CD4-positive, alpha-beta memory T cell (primary cell): ENCODE data around the gene MARCKS. TPM values are rescaled to one million over a fixed set of nuclear protein-coding genes. Genes with fewer than 3 reads are reported as not detected.
"Not testable (repeated sequence)": the region's sequence is repeated elsewhere in the genome, so short reads cannot be mapped to it uniquely, and the experiment has no call there.

Source experiments
- CTCF ChIA-PET: fragments of 350-600 bp; sonication (Branson Sonifier 250); formaldehyde crosslinking; loops from one replicate; lab custom pipeline; 2021; ENCODE audit warnings: inconsistent platforms; ENCODE audit not compliant: partially characterized antibody; lab: Charles Lee
- POLR2A ChIA-PET: fragments of 350-600 bp; sonication (Branson Sonifier 250); formaldehyde crosslinking; loops from one replicate; lab custom pipeline; 2021; ENCODE audit not compliant: partially characterized antibody; lab: Charles Lee
- DNase-seq, 5 donors: peaks; one replicate each; pipeline versions ENCODE4 v3.0.0 to v3.0.0-alpha.2; 2020 to 2022; ENCODE audit warnings: mixed read lengths in 1 of 5
- H3K27ac ChIP-seq: one replicate; pipeline ENCODE4 v1.7.0; 2013; ENCODE audit warnings: low read depth, low read length
- H3K27me3 ChIP-seq: 2 replicates; pipeline ENCODE4 v1.7.0; 2013; ENCODE audit warnings: mild to moderate bottlenecking, low read length, moderate library complexity; ENCODE audit not compliant: insufficient read depth
- H3K36me3 ChIP-seq: 2 replicates; pipeline ENCODE4 v1.7.0; 2013; ENCODE audit warnings: mild to moderate bottlenecking, low read length, moderate library complexity; ENCODE audit not compliant: insufficient read depth
- H3K4me1 ChIP-seq: 2 replicates; pipeline ENCODE4 v1.7.0; 2013; ENCODE audit warnings: mild to moderate bottlenecking, low read length, moderate library complexity; ENCODE audit not compliant: insufficient read depth
- H3K4me3 ChIP-seq, 2 donors: one replicate each; pipeline ENCODE4 v1.7.0; 2013; ENCODE audit warnings: low read length in 2 of 2, mild to moderate bottlenecking in 1 of 2
- H3K9me3 ChIP-seq, 2 donors: one replicate each; pipeline ENCODE4 v1.7.0; 2013; ENCODE audit warnings: low read length in 2 of 2, control low read depth in 1 of 2; ENCODE audit not compliant: control insufficient read depth in 1 of 2
- H3K27ac Mint-ChIP-seq, 7 donors: one replicate each; pipeline ENCODE4 v1.8.0; 2020 to 2021; ENCODE audit warnings: mixed read lengths in 7 of 7, mild to moderate bottlenecking in 6 of 7, inconsistent platforms in 3 of 7, moderate library complexity in 3 of 7
- H3K27me3 Mint-ChIP-seq, 2 donors: one replicate each; pipeline ENCODE4 v1.8.0; 2020 to 2021; ENCODE audit warnings: mixed read lengths in 2 of 2
- H3K36me3 Mint-ChIP-seq, 2 donors: one replicate each; pipeline ENCODE4 v1.8.0; 2020 to 2021; ENCODE audit warnings: mixed read lengths in 2 of 2, inconsistent platforms in 1 of 2, mild to moderate bottlenecking in 1 of 2
- H3K4me1 Mint-ChIP-seq, 4 donors: one replicate each; pipeline ENCODE4 v1.8.0; 2020 to 2021; ENCODE audit warnings: mixed read lengths in 4 of 4, mild to moderate bottlenecking in 1 of 4
- H3K4me3 Mint-ChIP-seq, 8 donors: one replicate each; pipeline ENCODE4 v1.8.0; 2020 to 2021; ENCODE audit warnings: mixed read lengths in 8 of 8, mild to moderate bottlenecking in 7 of 8, moderate library complexity in 6 of 8, inconsistent platforms in 3 of 8
- H3K9me3 Mint-ChIP-seq, 8 donors: one replicate each; pipeline ENCODE4 v1.8.0; 2020 to 2021; ENCODE audit warnings: mixed read lengths in 8 of 8, mild to moderate bottlenecking in 5 of 8, inconsistent platforms in 3 of 8, moderate library complexity in 1 of 8
- intact Hi-C: fragments of 100-400 bp; cut with micrococcal nuclease; formaldehyde crosslinking; loops from one replicate; pipeline ENCODE4 v1.15.1; 2023
- polyA plus RNA-seq, 2 donors: library from polyadenylated mRNA; unstranded; fragments of 300-500 nt; fragmentation: Illumina TruSeq; gene quantifications; one replicate each; pipeline ENCODE4 v1.2.3, GENCODE V29; 2021
- total RNA-seq, 2 experiments: library from RNA; stranded (reverse); gene quantifications; one replicate each; pipeline ENCODE4 v1.2.3, GENCODE V29; 2021

MARCKS gene
- total and polyA plus RNA-seq, 4 experiments from 2014 or later, result 0.18 to 2.7 (median 2.2) TPM; not detected in 1

DNA sequence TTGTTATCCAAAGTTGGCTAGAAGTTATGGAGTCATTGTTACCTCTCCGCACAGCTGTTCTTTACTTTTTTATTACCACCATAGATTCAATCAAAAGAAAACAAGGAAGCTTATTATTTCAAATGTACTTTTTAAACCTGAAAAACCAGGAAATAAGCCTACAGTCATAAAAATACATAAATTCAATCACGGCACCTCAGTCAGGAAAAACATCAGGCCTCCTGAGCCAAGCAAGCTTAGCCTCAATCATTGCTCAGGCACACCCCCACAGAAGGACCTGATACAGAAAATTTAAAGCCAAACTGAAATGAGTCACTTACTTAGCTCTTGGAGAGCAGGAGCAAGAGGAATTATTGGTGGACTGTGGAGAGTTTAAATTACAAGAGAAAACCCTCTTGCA, 44.3 kb downstream of the MARCKS start:
- peaks cover 5 to 14% of the 10 kb centered on the region in 2 donors for H3K27me3 Mint-ChIP-seq
- no peaks in the 10 kb centered on the region for H3K36me3 Mint-ChIP-seq
- Histone ChIP-seq H3K9me3 (no peaks in the 10 kb centered on the region), H3K27ac (no peak overlapping the region), H3K27me3 (no peaks in the 10 kb centered on the region), H3K36me3 (no peaks in the 10 kb centered on the region), H3K4me1 (no peaks in the 10 kb centered on the region), H3K4me3 (no peak overlapping the region)
- intact Hi-C loops, result no loop called here
- ChIA-PET POLR2A (no interaction called here), CTCF (interaction anchor here (1.4 to 6.5 kb wide), 2 partner anchors 6 to 13 kb away, joined by 3 to 57 read pairs; no protein-coding TSS in a partner anchor)
- H3K9me3 Mint-ChIP-seq, result no peaks in the 10 kb centered on the region
- no peak for DNase-seq
- H3K27ac Mint-ChIP-seq, result no peak overlapping the region
- H3K4me1 Mint-ChIP-seq, result no peaks in the 10 kb centered on the region
- H3K4me3 Mint-ChIP-seq, result no peak overlapping the region

DNA sequence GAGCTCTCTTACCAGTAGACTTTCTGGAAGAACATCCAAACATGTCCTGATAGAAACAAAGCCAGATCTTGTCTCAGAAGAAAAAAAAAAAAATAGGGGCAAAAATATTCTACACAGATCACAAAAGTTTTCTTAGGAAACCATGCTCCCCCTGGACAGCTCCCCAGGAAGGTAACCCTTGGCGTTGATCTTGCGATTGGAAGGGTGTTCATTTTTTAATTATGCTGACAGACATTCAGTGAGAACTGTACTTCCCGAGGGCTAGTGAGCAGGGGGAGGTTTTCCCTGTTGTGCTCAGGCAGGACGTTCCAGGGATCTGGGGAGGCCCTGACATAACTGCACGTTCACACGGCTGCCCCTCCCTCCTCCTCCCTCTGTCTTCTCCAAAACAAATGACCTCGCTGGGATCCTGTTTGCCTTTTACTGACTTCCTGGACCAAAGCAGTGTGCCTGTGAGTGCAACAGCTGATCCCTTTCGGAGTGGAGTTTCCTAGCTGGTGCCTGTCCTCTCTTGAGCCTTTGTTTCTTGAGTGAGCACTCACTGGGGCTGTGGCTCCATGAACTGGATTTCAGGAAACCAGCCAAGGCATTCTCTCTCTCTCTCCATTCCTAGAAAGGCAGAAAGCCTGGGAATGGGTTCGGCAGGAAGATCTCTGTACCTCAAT, 46.7 kb downstream of the MARCKS start:
- H3K4me3 Mint-ChIP-seq, result no peak overlapping the region
- no peaks in the 10 kb centered on the region for H3K9me3 Mint-ChIP-seq
- ChIA-PET CTCF (no interaction called here), POLR2A (no interaction called here)
- Histone ChIP-seq H3K27me3 (no peaks in the 10 kb centered on the region), H3K27ac (no peak overlapping the region), H3K36me3 (no peaks in the 10 kb centered on the region), H3K9me3 (no peaks in the 10 kb centered on the region), H3K4me1 (no peaks in the 10 kb centered on the region), H3K4me3 (no peak overlapping the region)
- H3K27me3 Mint-ChIP-seq, result peaks cover 6 to 9% of the 10 kb centered on the region in 2 donors
- intact Hi-C loops, result no loop called here
- no peak for DNase-seq
- peaks cover 0 to 2% (median under 1%) of the 10 kb centered on the region in 4 donors for H3K4me1 Mint-ChIP-seq
- H3K27ac Mint-ChIP-seq, result no peak overlapping the region
- H3K36me3 Mint-ChIP-seq, result no peaks in the 10 kb centered on the region

- Histone ChIP-seq H3K36me3 (no peaks in the 10 kb centered on the region), H3K4me3 (no peak overlapping the region), H3K9me3 (no peaks in the 10 kb centered on the region), H3K4me1 (no peaks in the 10 kb centered on the region), H3K27ac (no peak overlapping the region), H3K27me3 (no peaks in the 10 kb centered on the region)
- ChIA-PET POLR2A (no interaction called here), CTCF (interaction anchor here (0.8 to 6.7 kb wide), 9 partner anchors 9 to 1728 kb away, joined by 3 to 71 read pairs (median 4); no protein-coding TSS in a partner anchor)
- intact Hi-C loops, result no loop called here
- Mint-ChIP-seq H3K27ac (no peak overlapping the region), H3K27me3 (peaks cover 5 to 6% of the 10 kb centered on the region in 2 donors), H3K4me1 (peaks cover 0 to 4% (median 3%) of the 10 kb centered on the region in 4 donors), H3K36me3 (no peaks in the 10 kb centered on the region), H3K4me3 (no peak overlapping the region), H3K9me3 (no peaks in the 10 kb centered on the region)
- no peak for DNase-seq
Observed at GRCh38 chr6:113907102-113907815, 50.1 kb downstream of the MARCKS start.

DNA sequence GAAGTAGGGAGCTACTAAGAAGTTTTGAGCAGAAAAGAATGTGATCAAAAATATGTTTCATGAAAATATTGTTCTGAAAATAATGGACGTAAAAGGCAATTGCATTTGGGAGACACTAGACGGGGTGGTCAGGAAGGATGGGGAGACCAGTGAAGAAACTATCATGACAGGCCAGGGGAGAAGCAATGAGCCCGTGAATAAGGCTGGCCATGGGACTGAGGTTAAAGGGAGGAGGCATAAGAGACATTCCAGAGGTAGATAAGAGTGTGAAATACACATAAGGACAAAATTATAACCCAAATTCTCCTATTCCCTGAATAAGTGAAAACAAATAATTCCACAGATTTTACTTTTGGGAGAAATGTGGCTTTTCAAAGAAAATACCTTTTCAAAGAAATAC, 51.7 kb downstream of the MARCKS start:
- ChIA-PET CTCF (interaction anchor here (1.1 to 6.7 kb wide), 14 partner anchors 9 to 1729 kb away, joined by 3 to 71 read pairs (median 5); no protein-coding TSS in a partner anchor), POLR2A (no interaction called here)
- H3K4me1 Mint-ChIP-seq, result peaks cover 0 to 4% (median 3%) of the 10 kb centered on the region in 4 donors
- H3K27me3 ChIP-seq, result no peaks in the 10 kb centered on the region
- no peaks in the 10 kb centered on the region for H3K36me3 Mint-ChIP-seq
- H3K9me3 ChIP-seq, result no peaks in the 10 kb centered on the region
- peaks cover 5 to 6% of the 10 kb centered on the region in 2 donors for H3K27me3 Mint-ChIP-seq
- no peak for DNase-seq
- H3K9me3 Mint-ChIP-seq, result no peaks in the 10 kb centered on the region
- intact Hi-C loops, result loop anchor here (1.0 kb wide), 1 partner anchor 1728 kb away; no protein-coding TSS in a partner anchor
- peak overlapping the region in 1 of 8 donors; percentile 62 for H3K4me3 Mint-ChIP-seq
- H3K27ac Mint-ChIP-seq, result no peak overlapping the region
- no peak overlapping the region for H3K27ac ChIP-seq
- H3K4me3 ChIP-seq, result no peak overlapping the region
- H3K4me1 ChIP-seq, result no peaks in the 10 kb centered on the region
- H3K36me3 ChIP-seq, result no peaks in the 10 kb centered on the region

GRCh38 chr6:113909224-113909856, 52.2 kb downstream of the MARCKS start:
- Mint-ChIP-seq H3K4me1 (peaks cover 0 to 4% (median 3%) of the 10 kb centered on the region in 4 donors), H3K4me3 (peak overlapping the region in 1 of 8 donors; percentile 45), H3K27me3 (peaks cover 5 to 6% of the 10 kb centered on the region in 2 donors), H3K27ac (no peak overlapping the region), H3K36me3 (no peaks in the 10 kb centered on the region), H3K9me3 (peaks cover 0 to 2% (median 0%) of the 10 kb centered on the region in 8 donors)
- H3K4me3 ChIP-seq, result no peak overlapping the region
- intact Hi-C loops, result loop anchor here (1.0 kb wide), 1 partner anchor 1729 kb away; no protein-coding TSS in a partner anchor
- ChIA-PET CTCF (interaction anchor here (1.0 to 6.7 kb wide), 15 partner anchors 8 to 1730 kb away, joined by 3 to 71 read pairs (median 5); no protein-coding TSS in a partner anchor), POLR2A (no interaction called here)
- DNase-seq, result peak in 4 of 5 donors; percentile 23 to 38 (median 31)
- no peaks in the 10 kb centered on the region for H3K36me3 ChIP-seq
- no peaks in the 10 kb centered on the region for H3K27me3 ChIP-seq
- no peaks in the 10 kb centered on the region for H3K9me3 ChIP-seq
- no peak overlapping the region for H3K27ac ChIP-seq
- no peaks in the 10 kb centered on the region for H3K4me1 ChIP-seq

GRCh38 chr6:113910285-113910684, 53.1 kb downstream of the MARCKS start:
- POLR2A ChIA-PET, result not testable (repeated sequence)

More at GRCh38 chr6:113910285-113910684, 53.1 kb downstream of the MARCKS start:
- H3K36me3 Mint-ChIP-seq, H3K9me3 ChIP-seq, H3K4me1 Mint-ChIP-seq, H3K4me3 Mint-ChIP-seq, H3K27ac ChIP-seq, H3K4me1 ChIP-seq, H3K36me3 ChIP-seq, H3K27me3 Mint-ChIP-seq, H3K27me3 ChIP-seq, H3K9me3 Mint-ChIP-seq, H3K4me3 ChIP-seq, DNase-seq, intact Hi-C loops, H3K27ac Mint-ChIP-seq: not testable (repeated sequence)
- CTCF ChIA-PET, result interaction anchor here (1.1 to 6.7 kb wide), 7 partner anchors 12 to 1731 kb away, joined by 3 to 71 read pairs (median 11); no protein-coding TSS in a partner anchor
